MM.1S (cell line): ENCODE measurements around the gene STS.

Experiments
- EZH2 ChIP-seq: fragments of 300-600 bp; sonication (generic); optimal IDR thresholded peaks from 2 replicates; pipeline ENCODE3; 2017; ENCODE audit warnings: low read depth, mild to moderate bottlenecking, antibody characterized with exemption, low read length, mixed read lengths
- EZH2phosphoT487 ChIP-seq: fragments of 300-600 bp; sonication (generic); IDR thresholded peaks from 2 replicates; pipeline ENCODE4 v1.6.1; 2018; ENCODE audit warnings: antibody characterized with exemption, low read length
- TF ChIP-seq, protein P1 (sequence below): fragments of 300-600 bp; sonication (generic); IDR thresholded peaks from 2 replicates; pipeline ENCODE4 v1.5.1; 2016; ENCODE audit warnings: antibody characterized with exemption, low read length, mixed read lengths

DNA sequence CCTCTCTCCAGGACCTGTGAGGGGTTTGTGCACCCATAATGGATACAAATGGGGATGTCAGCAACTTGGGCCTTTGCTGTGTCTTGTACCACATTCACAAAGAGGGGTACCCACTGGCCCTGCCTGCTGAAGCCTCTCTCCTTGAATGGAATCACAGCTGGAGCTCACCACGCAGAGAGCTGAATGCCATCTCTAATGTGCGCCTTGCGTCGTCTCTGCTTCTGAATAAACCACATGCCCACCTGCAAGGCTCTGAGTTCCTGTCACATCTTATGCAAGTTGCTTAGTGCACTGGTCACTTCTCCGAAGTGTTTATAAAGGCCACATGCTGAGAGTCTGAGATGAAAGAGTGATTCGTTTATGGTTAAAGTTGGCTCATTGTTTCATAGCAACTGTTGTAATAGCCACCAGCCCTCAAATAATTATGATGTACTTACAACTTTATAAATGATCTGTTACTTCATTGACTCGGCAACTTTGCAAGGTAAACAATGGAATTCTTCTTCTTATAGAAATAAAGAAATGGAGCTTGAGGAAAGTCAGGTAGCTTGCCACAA lies 6.6 kb downstream of the STS start:
- TF ChIP-seq, protein P1, sequence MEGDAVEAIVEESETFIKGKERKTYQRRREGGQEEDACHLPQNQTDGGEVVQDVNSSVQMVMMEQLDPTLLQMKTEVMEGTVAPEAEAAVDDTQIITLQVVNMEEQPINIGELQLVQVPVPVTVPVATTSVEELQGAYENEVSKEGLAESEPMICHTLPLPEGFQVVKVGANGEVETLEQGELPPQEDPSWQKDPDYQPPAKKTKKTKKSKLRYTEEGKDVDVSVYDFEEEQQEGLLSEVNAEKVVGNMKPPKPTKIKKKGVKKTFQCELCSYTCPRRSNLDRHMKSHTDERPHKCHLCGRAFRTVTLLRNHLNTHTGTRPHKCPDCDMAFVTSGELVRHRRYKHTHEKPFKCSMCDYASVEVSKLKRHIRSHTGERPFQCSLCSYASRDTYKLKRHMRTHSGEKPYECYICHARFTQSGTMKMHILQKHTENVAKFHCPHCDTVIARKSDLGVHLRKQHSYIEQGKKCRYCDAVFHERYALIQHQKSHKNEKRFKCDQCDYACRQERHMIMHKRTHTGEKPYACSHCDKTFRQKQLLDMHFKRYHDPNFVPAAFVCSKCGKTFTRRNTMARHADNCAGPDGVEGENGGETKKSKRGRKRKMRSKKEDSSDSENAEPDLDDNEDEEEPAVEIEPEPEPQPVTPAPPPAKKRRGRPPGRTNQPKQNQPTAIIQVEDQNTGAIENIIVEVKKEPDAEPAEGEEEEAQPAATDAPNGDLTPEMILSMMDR = no peak
- TF ChIP-seq EZH2 = no peak
- TF ChIP-seq EZH2phosphoT487 = no peak
